ENCODE results near the gene NOVA2. TPM values are rescaled to one million over a fixed set of nuclear protein-coding genes. Genes with fewer than 3 reads are reported as not detected.

Gene NOVA2
- polyA plus RNA-seq, 2 of the 4 experiments (the other 2 are of a cell fraction) = 0.06 to 0.30 TPM

DNA sequence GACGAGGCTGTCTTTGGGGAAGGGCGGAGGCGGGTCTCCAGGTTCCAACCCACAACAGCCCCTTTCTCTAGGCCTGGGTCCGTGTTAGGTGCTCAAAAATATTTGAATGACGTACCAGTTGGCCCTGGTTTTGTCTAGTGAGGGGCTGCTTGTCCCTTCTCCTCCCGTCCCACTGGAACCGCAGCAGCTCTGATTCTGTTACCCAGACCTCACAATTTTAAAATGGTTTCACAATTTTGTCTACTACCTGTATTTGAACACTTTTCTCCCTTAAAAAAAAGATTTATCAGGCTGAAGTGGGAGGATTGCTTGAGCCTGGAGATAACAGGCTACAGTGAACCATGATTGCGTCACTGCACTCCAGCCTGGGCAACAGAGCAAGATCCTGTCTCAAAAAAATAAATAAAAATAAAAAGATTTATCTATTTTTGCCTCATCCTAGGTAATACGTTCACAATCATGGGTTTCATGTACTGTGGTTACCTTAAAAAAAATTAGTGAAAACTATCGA is 86.4 kb downstream of the NOVA2 start:
- peak overlapping the region; percentile 87 for H3K4me3 ChIP-seq
- FAIRE-seq (peak; percentile 68), ATAC-seq (no peak), DNase-seq (ENCODE audit: low read depth in 1 of 2, low spot score in 1 of 2) (no peak)
- peak overlapping the region; percentile 95 to 97 for H3K27ac ChIP-seq
- ChIA-PET POLR2A (interaction anchor here (1.3 to 2.8 kb wide), 3 partner anchors 16 to 117 kb away, joined by 4 to 30 read pairs (median 23); partner anchors contain the start of genes FOXA3, MYPOP and SYMPK), CTCF (interaction anchor here (1.0 to 12.8 kb wide), 5 partner anchors 14 to 71 kb away, joined by 3 to 315 read pairs (median 5); partner anchors contain the start of genes FOXA3, MYPOP, RSPH6A and SYMPK)
- no peaks in the 10 kb centered on the region for H3K9me3 ChIP-seq
- WGBS (ENCODE audit: missing lambda C conversion rate) = 48% methylated on average over 10 of the region's 10 CpGs
- H3K4me1 ChIP-seq = peaks cover 31% of the 10 kb centered on the region
- H3K4me2 ChIP-seq = peak overlapping the region; percentile 87
- TF ChIP-seq HOXB5 (CRISPR knock-in tag; IDR thresholded peaks at IDR 0.05) (no peak), RARB (CRISPR knock-in tag; IDR thresholded peaks at IDR 0.05) (no peak), KDM1A (IDR thresholded peaks at IDR 0.05; ENCODE audit: low read depth) (no peak), MAFK (IDR thresholded peaks at IDR 0.05; ENCODE audit: partially characterized antibody) (no peak), ZSCAN20 (CRISPR knock-in tag; IDR thresholded peaks at IDR 0.05) (no peak), GATA3 (IDR thresholded peaks at IDR 0.05; ENCODE audit: borderline replicate concordance) (0 out of 2 replicates have a peak, but pooled peaks have one; percentile 2), MYC (IDR thresholded peaks at IDR 0.05; ENCODE audit: borderline replicate concordance, low read length) (no peak), POLR2A (IDR thresholded peaks at IDR 0.05; ENCODE audit: low read length) (no peak), POLR2AphosphoS2 (conservative IDR thresholded peaks at IDR 0.05; ENCODE audit: low read length) (no peak), CEBPB (IDR thresholded peaks at IDR 0.05) (peak; percentile 23 to 75; a peak in 3 of 4 replicates), HOXA7 (CRISPR knock-in tag; IDR thresholded peaks at IDR 0.05) (no peak)
- TF ChIP-seq, protein P1, sequence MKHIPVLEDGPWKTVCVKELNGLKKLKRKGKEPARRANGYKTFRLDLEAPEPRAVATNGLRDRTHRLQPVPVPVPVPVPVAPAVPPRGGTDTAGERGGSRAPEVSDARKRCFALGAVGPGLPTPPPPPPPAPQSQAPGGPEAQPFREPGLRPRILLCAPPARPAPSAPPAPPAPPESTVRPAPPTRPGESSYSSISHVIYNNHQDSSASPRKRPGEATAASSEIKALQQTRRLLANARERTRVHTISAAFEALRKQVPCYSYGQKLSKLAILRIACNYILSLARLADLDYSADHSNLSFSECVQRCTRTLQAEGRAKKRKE (CRISPR knock-in tag; IDR thresholded peaks at IDR 0.05; ENCODE audit: low read depth) = no peak
- TF ChIP-seq, protein P2, sequence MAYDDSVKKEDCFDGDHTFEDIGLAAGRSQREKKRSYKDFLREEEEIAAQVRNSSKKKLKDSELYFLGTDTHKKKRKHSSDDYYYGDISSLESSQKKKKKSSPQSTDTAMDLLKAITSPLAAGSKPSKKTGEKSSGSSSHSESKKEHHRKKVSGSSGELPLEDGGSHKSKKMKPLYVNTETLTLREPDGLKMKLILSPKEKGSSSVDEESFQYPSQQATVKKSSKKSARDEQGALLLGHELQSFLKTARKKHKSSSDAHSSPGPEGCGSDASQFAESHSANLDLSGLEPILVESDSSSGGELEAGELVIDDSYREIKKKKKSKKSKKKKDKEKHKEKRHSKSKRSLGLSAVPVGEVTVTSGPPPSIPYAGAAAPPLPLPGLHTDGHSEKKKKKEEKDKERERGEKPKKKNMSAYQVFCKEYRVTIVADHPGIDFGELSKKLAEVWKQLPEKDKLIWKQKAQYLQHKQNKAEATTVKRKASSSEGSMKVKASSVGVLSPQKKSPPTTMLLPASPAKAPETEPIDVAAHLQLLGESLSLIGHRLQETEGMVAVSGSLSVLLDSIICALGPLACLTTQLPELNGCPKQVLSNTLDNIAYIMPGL (CRISPR knock-in tag; IDR thresholded peaks at IDR 0.05; ENCODE audit: borderline replicate concordance) = no peak
- TF ChIP-seq, protein P3, sequence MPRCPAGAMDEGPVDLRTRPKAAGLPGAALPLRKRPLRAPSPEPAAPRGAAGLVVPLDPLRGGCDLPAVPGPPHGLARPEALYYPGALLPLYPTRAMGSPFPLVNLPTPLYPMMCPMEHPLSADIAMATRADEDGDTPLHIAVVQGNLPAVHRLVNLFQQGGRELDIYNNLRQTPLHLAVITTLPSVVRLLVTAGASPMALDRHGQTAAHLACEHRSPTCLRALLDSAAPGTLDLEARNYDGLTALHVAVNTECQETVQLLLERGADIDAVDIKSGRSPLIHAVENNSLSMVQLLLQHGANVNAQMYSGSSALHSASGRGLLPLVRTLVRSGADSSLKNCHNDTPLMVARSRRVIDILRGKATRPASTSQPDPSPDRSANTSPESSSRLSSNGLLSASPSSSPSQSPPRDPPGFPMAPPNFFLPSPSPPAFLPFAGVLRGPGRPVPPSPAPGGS (IDR thresholded peaks at IDR 0.05) = no peak
- TF ChIP-seq, protein P4, sequence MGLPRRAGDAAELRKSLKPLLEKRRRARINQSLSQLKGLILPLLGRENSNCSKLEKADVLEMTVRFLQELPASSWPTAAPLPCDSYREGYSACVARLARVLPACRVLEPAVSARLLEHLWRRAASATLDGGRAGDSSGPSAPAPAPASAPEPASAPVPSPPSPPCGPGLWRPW (IDR thresholded peaks at IDR 0.05) = no peak

DNA sequence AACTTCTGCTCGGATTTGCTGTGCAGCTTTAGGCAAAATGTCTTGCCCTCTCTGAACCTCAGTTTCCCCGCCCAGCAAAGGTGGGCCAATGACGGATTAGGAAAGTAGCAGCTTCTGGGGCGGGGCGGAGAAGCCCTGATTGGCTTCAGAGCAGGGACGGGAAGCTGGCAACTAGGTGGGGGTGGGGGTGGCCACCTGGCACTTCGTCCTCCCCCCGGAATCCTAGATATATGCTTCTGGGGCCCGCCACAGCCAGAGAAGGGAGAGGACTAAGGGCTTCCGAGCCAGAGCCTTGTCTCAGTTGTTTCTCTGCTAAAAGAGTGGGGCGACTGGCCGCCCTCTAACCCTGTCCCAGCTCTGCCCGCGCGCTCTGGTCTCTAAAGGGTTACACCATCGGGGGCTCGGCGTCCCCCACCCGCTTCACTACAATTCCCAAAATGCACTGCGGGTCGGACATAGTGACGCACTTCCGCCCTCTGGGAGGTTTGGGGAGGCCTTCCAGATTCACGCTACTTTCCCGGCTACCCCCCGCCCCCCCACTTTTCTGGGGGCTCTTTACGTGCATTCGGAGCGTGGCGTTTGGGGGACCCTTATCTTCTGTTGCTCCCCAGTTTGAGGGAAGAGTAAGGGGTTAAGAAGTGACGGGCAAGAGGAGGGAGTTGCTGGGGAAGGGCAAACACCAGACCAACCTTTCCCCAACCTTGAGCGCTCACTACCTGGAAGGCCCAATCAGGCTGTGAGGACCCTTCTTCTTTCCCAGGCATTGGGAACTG is 87.1 kb downstream of the NOVA2 start:
- POLR2A ChIA-PET = interaction anchor here (0.6 to 2.8 kb wide), 15 partner anchors 16 to 1370 kb away, joined by 3 to 30 read pairs (median 5); partner anchors contain the start of genes CCDC61, FOXA3, MYPOP and SYMPK
- TF ChIP-seq, protein P5, sequence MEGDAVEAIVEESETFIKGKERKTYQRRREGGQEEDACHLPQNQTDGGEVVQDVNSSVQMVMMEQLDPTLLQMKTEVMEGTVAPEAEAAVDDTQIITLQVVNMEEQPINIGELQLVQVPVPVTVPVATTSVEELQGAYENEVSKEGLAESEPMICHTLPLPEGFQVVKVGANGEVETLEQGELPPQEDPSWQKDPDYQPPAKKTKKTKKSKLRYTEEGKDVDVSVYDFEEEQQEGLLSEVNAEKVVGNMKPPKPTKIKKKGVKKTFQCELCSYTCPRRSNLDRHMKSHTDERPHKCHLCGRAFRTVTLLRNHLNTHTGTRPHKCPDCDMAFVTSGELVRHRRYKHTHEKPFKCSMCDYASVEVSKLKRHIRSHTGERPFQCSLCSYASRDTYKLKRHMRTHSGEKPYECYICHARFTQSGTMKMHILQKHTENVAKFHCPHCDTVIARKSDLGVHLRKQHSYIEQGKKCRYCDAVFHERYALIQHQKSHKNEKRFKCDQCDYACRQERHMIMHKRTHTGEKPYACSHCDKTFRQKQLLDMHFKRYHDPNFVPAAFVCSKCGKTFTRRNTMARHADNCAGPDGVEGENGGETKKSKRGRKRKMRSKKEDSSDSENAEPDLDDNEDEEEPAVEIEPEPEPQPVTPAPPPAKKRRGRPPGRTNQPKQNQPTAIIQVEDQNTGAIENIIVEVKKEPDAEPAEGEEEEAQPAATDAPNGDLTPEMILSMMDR (IDR thresholded peaks at IDR 0.05) = no peak
- TF ChIP-seq GATA3 (IDR thresholded peaks at IDR 0.05; ENCODE audit: borderline replicate concordance) (peak; percentile 13; the same call in 1 of the 2 replicates), RARB (CRISPR knock-in tag; IDR thresholded peaks at IDR 0.05) (0 out of 2 replicates have a peak, but pooled peaks have one; percentile 29), FOXS1 (CRISPR knock-in tag; IDR thresholded peaks at IDR 0.05) (no peak), PHF8 (IDR thresholded peaks at IDR 0.05; ENCODE audit: borderline replicate concordance, low read depth) (peak; percentile 74; the same call in 1 of the 2 replicates), POLR2A (IDR thresholded peaks at IDR 0.05; ENCODE audit: low read length) (peak; percentile 37), TP53 (CRISPR knock-in tag; IDR thresholded peaks at IDR 0.05) (no peak), HDAC2 (IDR thresholded peaks at IDR 0.05) (peak; percentile 77), KDM1A (IDR thresholded peaks at IDR 0.05; ENCODE audit: low read depth) (peak; percentile 97), TFCP2L1 (CRISPR knock-in tag; IDR thresholded peaks at IDR 0.05) (0 out of 2 replicates have a peak, but pooled peaks have one; percentile 44), CHD4 (IDR thresholded peaks at IDR 0.05; ENCODE audit: borderline replicate concordance) (no peak), JUN (IDR thresholded peaks at IDR 0.05) (peak; percentile 55 to 71; a peak in 2 of 5 replicates), POLR2AphosphoS2 (conservative IDR thresholded peaks at IDR 0.05; ENCODE audit: low read length) (no peak), MAZ (IDR thresholded peaks at IDR 0.05; ENCODE audit: borderline replicate concordance, low read depth, low read length) (peak; percentile 49), ZFP36 (IDR thresholded peaks at IDR 0.05; ENCODE audit: borderline replicate concordance, partially characterized antibody) (peak; percentile 100), BHLHE40 (IDR thresholded peaks at IDR 0.05; ENCODE audit: low read depth, low read length) (no peak)
- TF ChIP-seq, protein P6, sequence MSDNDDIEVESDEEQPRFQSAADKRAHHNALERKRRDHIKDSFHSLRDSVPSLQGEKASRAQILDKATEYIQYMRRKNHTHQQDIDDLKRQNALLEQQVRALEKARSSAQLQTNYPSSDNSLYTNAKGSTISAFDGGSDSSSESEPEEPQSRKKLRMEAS (IDR thresholded peaks at IDR 0.05) = no peak
- TF ChIP-seq, protein P1 (CRISPR knock-in tag; IDR thresholded peaks at IDR 0.05; ENCODE audit: low read depth) = no peak

More for the DNA sequence above, 87.1 kb downstream of the NOVA2 start:
- ATAC-seq (peak; percentile 63 to 78), FAIRE-seq (peak; percentile 97), DNase-seq (ENCODE audit: low read depth in 1 of 2, low spot score in 1 of 2) (peak; percentile 97 to 98)
- Histone ChIP-seq H3K27ac (peak overlapping the region; percentile 95 to 97), H3K9me3 (no peaks in the 10 kb centered on the region), H3K4me2 (peak overlapping the region; percentile 87), H3K4me1 (peaks cover 37% of the 10 kb centered on the region), H3K4me3 (peak overlapping the region; percentile 87)
- CTCF ChIA-PET = interaction anchor here (0.6 to 12.8 kb wide), 12 partner anchors 8 to 394 kb away, joined by 3 to 315 read pairs (median 4); partner anchors contain the start of genes FOXA3, MYPOP, RSPH6A and SYMPK
- 2% methylated on average over 30 of the region's 32 CpGs for WGBS (ENCODE audit: missing lambda C conversion rate)

Measured in A549 (cell line).